HG02981 (cell line): ENCODE results near the gene DIRAS3.
"Not testable (repeated sequence)": the region's sequence is repeated elsewhere in the genome, so short reads cannot be mapped to it uniquely, and the experiment has no call there.

Experiments used
- ATAC-seq: cut with Tn5 transposase; IDR thresholded peaks from one replicate; pipeline ENCODE4 v1.9.1; 2021; ENCODE audit warnings: mild to moderate bottlenecking, moderate library complexity; ENCODE audit not compliant: unreplicated experiment

DIRAS3 gene, protein sequence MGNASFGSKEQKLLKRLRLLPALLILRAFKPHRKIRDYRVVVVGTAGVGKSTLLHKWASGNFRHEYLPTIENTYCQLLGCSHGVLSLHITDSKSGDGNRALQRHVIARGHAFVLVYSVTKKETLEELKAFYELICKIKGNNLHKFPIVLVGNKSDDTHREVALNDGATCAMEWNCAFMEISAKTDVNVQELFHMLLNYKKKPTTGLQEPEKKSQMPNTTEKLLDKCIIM

DNA sequence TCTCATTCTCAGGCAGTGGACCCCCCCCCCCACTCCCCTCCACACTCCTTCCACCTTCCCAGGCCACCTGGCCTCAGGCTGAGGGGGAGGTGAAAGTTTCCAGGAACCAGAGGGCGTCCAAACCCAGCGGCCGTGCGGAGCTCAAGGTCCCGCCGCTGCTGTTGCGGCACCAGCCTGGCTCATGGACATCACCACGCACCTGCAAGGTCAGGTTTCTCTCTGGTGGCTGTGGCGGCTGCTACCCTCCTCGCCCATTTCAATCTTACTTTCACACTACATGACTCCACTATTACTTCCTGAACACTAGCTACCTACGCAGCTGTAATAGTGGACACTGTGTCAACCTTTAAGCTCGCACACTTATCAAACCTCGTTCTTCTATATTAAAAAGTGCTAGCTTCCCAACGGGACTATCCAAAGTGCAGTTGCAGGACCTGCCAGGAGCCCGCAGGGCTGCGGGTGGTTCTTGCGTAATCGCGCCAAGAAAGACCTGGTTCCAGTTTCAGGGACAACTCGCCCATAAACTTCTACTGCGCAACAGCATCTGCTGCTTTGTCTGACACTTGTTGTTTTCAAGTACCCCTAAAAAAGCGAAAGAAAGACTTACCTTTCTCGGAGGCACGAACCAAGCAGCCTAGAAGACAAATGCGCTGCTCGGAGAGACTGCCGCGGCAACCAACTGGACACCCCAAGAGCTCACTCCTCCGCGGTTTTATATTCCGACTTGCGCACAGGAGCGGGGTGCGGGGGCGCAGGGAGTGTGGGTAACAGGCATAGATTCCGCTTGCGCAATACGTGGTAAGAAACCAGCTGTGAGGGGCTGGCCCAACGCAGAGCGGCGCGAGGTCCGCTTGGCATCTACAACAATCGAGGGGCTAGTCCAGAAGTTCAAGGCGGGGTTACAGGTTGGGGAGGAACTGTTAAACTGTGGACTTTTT, at the start of gene DIRAS3:
Gene DIRAS3, minus strand, starts transcription at position 687 of the 938 bp plus-strand sequence. CDS start 3,330 bp downstream, outside the sequence.
- no peak for ATAC-seq

DNA sequence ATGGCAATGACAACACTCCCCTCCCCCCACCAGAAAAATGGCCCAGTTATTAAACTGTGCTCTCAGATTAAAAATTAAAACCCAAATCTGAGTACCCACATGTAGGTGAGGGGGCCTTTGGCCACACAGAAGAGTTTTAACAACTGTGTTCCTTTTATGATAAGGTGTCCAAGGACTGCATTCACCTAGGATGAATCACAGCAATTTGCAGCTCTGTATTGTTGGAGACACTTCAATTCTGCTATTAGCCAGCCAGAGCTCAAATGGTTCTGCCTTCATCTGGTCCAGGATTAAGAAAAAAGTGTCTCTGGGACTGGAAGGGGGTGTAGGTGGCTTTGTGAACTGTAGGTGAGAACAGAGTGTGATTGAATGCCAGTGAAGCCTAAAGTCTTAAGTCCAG, 43.3 kb upstream of the DIRAS3 start:
- no peak for ATAC-seq

DNA sequence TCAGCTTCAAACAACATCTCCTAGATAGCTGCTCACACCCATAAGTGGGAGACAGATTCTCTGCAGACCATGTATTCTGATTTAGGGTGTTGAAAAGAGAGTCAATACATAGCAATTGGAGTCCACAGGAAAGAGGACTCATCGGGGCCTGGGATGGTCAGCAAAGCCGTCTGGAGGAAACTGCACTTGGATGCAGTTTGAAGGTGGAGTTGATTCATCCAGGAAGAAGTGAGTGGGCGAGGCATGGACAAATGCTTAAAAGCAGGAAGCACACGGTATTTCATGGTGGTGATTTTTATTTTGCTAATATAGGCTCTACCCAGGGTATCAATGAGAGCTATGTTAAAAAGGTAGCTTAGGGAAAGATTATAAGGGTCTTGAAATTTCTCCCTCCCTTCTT, 36.8 kb upstream of the DIRAS3 start:
- no peak for ATAC-seq

DNA sequence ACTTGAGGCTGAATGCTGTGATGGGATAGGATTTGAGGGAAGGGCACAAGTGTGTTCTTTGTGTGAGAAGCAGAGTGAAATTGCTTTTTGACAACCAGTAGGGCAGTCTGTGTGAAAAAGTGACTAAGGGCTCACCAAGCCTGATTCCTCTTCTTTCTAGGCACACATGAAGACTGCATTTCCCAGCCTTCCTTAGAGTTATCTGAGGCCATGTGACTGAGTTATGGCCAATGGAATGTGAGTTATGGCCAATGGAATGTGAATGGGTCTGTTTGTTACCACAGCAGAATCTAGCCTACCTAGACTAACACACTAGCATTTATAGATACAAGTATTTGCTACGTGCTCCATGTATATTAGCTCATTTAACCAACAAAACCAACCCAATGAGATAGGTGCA, 35.3 kb upstream of the DIRAS3 start:
- ATAC-seq: no peak

DNA sequence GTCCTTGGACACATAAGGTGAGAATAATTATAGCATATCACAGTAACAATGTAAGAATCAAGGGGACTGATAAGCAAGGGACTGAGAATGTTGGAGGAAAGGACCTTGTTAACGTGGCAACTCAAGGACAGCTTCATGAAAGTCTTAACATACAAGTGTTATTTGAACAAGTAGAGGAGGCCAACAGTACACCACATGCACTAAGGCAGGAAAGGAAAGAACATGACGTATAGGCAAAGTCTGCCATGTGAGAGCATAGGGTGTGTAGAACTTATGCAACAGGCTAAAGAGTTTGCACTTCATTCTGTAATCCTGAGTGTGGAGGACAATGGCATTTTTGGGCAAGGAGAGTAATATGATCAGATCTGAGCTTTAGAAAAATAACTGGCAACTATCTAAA, 33.3 kb upstream of the DIRAS3 start:
- no peak for ATAC-seq

DNA sequence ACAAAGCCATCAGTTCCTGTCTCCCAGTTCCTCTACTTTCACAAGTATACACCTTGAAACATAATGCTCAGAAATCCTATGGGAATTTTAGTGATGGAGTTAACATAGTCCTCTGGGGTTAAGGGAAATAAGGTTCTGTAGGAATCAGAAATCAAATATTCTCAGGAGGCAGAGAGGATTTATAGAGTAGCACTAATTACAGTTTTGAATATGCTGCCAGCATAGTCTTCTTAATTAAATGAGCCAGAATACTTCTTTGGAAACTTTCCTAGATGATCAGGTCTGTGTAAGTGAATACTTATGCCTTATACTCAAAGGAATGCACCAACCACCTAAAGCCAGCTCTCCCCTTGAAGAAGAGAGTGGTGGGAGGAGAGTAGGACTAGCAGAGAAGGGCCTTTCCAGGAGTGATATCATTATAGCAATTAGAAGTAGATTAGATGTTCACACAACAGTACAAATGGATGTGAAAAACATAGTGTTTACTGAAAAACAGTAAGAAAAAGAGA, 31.4 kb upstream of the DIRAS3 start:
- ATAC-seq: no peak

DNA sequence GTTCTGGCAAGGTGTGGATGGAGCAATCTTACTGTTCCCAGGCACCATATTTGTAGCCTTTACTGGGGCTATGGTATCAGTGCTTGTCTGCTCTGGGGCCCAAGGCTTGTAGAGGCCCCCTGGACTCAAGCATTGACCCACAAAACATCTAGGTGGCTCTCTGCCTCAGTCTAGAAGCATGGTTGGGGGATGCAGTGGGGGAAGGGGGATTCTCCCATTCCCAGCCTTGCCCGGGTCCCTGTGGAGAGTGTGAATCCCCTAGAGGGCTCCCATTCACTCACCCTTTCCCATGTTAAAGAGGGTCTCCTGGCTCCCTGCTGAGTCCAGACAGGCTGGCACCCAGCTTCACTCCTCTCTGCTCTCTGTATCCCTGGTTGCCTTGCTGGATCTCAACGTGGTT, 28.2 kb upstream of the DIRAS3 start:
- no peak for ATAC-seq

DNA sequence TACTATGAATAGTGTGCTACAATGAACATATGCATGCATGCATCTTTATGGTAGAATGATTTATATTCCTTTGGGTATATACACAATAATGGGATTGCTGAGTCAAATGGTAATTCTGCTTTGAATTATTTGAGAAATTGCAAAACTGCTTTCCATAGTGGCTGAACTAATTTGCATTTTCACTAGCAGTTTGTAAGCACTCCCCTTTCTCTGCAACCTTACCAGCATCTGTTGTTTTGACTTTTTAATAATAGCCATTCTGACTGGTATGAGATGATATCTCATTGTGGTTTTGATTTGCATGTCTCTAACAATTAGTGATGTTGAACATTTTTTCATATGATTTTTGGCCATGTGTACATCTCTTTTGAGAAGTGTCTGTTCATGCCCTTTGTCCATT, 24.0 kb upstream of the DIRAS3 start:
- ATAC-seq: no peak

DNA sequence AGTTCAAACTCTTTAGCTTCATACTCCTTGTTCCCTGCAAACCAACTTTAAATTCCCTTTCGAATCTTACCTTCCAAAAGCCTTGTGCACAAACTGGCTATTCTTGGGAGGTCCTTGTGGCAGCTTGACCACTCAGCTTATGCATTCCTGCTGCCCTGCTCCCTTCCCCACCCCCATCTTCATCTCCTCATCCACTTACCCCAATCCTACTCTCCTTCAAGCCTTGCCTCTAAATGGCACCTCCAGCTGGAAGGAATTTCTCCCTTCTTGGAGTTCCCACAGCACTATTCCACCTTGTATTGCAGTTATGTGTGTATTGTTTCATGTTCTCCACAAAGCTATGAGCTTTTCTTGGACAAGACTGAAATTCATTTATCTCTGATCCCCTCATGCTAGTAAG, 15.3 kb upstream of the DIRAS3 start:
- ATAC-seq: no peak

DNA sequence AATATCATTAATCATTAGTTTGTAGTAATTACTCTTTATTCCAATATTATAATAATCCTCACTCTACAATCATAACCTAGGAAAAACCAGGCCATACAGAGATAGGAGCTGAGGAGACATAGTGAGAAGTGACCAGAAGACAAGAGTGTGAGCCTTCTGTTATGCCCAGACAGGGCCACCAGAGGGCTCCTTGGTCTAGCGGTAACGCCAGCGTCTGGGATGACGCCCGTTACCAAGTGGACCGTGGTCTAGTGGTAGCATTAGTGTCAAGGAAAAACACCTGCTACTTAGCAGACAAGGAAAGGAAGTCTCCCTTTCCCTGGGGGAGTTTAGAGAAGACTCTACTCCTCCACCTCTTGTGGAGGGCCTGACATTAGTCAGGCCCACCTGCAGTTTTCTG, 7.6 kb upstream of the DIRAS3 start:
- ATAC-seq: not testable (repeated sequence)

DNA sequence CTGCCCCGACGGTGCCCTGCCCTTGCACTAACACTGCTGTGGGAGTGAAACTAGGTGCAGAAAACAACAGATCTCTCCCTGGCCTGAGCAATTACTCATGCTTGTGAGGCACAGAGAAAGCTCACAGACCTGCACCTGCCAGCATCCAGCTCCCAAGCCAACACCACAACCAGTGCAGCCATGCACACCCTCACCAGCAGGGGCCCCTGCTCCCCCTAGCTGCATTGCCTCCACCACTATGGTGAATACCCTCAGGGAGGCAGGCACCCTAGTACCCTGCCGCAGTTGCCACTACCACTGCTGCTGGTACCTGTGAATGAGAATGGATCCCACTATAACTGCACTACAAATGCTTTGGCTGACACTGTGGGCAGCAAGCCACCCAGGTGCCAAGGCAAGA, 7.1 kb upstream of the DIRAS3 start:
- ATAC-seq: no peak

DNA sequence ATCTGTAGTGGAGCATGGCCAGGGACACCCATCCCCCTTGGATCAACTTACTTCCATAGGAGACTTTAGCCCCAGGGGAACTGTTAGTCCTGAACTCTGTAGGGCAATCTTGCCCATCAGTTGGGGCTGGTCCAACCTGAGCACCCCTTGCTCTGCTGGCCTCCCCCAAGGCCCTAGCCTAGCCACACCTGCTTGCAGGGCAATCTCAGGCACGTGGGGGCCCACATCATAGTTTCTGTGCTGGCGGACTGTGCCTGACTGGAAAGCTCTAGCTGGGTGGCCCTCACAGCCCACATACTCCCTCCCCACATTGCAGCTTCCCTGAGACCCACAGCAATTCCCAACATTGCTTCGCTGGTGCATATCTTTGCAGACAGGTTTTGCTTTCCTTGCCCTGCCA, 6.6 kb upstream of the DIRAS3 start:
- no peak for ATAC-seq

DNA sequence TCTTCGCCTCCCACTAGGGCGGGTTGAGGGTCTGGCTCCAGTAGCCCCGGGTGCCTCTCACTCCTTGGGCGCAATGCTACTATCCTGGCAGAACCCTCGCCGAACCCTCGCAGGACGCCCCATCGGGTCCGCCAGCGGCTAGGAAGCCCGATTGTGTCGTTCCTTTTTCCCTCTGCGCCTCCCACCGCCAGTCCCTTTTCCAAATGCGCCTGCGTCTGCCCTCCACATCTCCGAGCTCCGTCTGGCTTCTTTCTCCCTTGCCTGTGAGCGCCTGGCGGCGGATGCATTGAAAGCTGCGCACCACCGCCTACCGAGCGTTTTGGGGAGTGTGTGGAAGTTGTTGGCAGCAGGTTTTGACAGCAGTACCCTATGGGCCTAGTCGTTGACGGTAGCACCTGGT, 1.0 kb upstream of the DIRAS3 start:
- ATAC-seq: no peak

DNA sequence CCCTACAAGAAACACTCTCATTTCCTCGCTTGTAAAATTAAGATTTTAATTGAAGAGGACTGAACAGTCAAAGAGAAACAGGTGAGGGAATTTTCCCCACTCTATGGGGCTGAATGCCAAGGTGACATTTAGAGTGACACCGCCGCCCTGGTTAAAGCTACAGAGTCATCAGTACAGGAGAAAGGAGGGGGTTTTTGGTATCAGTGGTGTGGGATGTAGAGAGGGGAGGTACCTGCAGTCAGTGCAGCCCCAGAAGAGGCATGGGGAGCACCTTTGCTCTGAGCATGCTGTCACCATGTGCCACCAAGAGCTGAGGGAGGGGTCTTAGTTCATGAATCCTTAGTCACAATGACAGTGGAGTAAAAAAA, 2.8 kb downstream of the DIRAS3 start:
- ATAC-seq: no peak

DNA sequence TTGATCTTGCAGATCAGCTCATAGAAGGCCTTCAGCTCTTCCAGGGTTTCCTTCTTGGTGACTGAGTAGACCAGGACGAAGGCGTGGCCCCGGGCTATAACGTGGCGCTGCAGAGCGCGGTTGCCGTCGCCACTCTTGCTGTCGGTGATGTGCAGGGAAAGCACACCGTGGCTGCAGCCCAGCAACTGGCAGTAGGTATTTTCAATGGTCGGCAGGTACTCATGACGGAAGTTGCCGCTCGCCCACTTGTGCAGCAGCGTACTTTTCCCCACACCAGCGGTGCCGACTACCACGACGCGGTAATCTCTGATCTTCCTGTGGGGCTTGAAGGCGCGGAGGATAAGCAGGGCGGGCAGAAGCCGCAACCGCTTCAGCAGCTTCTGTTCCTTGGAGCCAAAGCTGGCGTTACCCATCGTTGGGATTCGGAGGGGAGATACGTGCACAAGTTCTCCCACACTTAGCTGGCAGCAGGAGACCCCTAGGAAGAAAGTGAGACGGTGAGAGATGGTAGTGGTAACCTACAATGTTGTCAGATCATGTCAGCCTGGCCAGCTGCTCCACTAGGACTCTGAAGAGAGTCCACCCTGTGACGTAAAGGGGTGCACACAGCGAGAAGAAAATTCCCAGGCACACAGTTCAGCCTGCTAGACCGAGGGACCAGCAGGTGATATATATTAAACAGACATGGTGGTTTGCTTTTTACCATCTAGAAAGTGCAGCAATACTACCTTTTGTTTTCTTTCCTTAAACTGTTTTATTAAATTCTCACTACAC, 3.4 kb downstream of the DIRAS3 start:
- no peak for ATAC-seq

DNA sequence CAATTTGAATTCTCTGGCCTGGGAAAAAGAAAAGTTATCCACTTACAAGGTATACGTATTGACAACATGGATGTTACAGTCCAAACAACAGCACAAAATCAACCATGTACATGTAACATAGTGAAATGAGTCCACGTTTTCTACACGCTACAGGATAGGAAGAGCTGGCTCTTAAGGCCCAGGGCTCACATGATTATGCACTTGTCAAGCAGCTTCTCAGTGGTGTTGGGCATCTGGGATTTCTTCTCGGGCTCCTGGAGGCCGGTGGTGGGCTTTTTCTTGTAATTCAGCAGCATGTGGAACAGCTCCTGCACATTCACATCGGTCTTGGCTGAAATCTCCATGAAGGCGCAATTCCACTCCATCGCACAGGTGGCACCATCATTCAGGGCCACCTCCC, 4.0 kb downstream of the DIRAS3 start:
- ATAC-seq: no peak

DNA sequence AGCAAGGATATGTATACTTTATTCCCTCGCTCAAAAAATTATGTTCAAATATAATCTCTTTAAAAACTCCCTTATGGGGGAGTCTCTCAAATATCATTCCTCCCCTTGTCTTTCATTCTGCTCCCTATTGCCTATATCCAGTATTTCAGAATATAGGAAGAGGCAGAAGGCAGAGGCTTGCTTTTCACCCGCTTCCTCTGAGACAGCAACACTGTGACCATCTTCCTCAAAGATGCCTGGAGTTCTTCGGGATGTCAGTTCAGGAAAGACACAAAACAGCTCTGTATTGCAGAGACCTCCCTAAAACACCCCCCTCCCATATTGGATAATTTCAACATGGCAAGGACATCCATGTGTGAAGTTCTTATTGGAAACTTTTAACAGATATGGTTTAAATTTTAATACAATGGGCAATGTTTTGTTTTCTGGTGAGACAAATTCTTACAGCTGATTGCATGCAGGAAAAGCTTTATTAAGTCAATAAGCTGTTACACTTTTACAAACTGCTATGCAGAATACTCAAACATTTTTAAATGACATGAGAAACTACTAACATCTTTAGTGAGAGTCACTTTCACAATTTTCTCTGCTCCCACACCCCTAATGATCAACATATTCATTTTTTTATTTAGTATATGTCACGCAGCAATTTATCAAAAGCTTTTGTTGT, 4.8 kb downstream of the DIRAS3 start:
- no peak for ATAC-seq

DNA sequence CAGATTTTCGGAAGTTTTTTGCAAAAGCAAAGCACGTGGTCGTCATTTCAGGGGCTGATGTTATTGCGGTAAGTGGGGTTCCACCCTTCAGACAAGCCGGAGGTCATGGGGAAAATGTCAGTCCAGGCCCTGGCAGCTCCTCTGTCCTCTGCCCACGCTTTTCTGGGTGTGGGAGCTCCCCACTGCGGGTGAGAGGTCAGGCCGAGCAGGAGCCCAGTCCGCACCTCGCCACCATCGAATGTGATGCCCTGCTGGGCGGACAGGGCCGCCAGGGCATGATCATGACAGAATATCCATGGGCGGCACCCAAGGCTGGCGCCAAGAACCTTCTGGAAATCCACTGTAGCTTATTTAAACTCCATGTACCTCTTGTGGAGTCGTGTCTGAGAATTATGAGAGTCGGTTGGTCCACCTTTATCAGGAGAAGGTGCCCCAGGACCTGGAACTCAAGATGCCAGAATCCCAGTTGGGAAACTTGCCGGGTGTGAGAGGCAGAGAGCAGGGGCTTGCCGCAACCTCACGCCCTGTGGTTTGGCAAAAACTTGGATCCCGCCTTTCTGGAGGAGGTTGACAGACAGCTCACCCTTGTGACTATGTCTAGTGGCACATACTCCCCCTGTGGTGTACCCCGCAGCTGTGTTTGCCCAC, 6.9 kb downstream of the DIRAS3 start:
- no peak for ATAC-seq

DNA sequence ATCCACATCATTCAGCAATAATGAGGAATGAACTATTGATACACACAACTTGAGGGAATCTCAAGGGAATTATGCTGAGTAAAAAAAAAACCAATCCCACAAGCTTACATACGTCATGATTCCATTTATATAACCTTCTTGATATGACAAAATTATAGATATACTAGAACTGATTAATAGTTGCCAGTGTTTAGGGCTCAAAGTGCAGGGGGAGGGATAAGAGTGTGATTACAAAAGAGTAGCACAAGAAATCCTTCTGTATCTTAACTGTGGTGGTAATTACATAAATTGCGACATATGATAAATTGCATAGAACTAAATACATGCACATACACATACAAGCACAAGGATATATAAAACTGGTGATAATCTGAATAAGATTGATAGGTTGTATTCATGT, 13.5 kb downstream of the DIRAS3 start:
- ATAC-seq: no peak

DNA sequence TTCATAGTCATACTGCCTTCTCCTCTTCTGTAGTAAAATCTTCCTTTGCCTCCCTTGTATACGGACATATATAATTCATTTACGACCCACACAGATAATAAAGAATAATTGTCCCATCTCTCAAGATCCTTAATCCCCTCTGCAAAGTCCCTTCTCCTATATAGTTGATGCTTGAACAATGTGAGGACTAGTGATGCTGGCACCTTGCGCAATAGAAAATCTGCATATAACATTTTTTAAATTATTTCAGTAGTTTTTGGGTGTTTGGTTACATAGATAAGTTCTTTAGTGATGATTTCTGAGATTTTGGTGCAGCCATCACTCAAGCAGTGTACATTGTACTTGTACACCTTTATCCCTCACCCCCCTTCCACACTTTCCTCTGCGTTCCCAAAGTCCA, 21.0 kb downstream of the DIRAS3 start:
- no peak for ATAC-seq
